Hippocampal formation (tissue), 2 donors: ENCODE measurements around the gene MYH16.
"Not testable (repeated sequence)": the region's sequence is repeated elsewhere in the genome, so short reads cannot be mapped to it uniquely, and the experiment has no call there.

ENCODE experiments used
- DNase-seq, 2 donors: peaks; one replicate each; lab custom pipeline; 2025; lab: John Stamatoyannopoulos, UW

The MYH16 gene

DNA sequence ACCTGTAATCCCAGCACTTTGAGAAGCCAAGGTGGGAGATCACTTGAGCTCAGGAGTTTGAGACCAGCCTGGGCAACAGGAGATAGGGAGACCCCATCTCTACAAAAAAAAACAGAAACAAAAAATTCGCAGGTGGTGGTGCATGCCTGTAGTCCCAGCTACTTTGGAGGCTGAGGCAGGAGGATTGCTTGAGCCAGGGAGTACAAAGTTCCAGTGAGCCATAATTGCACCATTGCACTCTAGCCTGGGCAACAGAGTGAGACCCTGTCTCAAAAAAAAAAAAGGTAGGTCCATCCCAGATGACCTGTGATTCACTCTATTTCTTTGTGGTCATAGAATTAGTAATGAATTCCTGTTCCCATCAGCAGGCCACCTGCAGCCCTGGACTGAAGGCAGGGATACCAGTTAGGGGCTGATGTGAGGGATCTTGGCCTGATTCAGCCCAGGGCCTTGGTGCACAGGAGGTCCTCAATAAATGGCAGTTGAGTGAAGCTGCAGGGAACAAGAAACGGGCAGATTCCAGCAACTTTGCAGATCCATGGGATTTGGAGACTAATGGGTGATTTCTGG is at the start of gene MYH16:
MYH16 (plus strand) TSS at position 364 of the 570 bp plus-strand sequence.
- DNase-seq: no peak

DNA sequence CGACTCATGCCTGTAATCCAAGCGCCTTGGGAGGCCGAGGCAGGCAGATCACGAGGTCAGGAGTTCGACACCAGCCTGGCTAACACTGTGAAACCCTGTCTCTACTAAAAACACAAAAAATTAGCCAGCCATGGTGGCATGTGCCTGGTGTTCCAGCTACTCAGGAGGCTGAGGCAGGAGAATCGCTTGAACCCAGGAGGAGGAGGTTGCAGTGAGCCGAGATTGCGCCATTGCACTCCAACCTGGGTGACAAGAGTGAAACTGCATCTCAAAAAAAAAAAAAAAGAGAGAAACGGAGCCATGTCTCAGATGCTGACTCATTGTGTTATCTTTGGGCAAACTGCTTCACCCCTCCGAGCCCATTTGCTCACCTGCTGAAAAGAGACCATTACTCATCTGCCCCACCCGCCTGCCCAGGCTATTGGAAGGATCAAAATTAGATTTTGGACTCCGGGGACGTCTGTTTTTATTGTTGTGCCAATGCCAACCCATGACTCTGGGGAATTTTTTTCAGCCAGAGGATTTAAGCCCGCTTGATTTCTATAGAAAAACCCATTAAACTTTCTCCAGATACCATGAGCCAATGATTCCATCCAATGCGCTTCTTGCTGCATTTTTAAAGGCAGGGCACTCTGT is 48.3 kb upstream of the MYH16 start:
- DNase-seq: not testable (repeated sequence)

- no peak for DNase-seq
Measured at GRCh38 chr7:99224899-99225265, 47.8 kb upstream of the MYH16 start.

DNA sequence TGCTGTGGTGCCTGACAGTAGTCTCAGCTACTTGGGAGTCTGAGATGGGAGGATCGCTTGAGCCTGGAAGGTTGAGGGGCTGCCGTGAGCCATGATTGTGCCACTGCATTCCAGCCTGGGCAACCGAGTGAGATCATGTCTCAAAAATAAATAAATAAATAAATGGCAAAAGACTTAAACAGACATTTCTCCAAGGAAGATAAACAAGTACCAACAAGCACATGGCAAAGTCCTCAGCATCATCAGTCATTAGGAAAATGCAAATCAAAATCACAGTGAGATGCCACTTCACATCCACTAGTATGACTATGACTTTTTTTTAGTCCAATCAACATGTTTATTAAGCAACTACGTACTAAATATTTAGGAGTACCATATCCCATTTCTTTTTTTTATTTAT is 43.4 kb upstream of the MYH16 start:
- DNase-seq: no peak

DNA sequence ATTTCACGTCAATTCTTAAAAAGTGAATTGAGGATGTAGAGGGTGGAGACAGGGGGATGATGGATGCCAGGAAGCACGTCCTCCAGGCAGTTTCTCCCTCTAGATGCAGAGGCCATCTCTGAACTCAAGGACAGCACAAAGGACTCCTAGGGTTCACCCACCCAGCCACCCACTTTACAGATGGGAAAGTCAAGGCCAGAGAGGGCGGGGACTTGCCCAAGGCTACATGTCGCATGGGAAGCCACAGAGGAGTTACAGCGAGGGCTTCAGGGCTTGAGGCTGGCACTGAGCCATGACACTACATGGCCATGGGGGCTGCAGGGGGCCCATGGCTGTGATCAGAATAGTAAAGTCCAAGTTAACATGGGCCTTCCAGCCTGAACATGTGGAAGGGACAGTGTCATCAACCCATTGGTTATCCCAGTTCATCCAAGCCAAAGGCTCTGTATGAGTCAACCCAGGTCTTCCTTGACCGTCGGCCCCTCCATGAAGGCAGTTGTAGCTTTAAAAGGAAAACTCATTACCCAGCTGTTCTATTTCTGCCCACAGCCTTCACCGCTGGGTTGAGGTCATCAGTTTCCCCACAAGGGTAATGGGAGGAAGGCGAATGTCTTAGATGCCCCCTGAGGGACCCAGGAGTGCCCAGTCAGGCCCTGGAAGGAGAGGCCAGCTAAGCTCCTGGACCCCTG is 40.4 kb upstream of the MYH16 start:
- DNase-seq: no peak

DNA sequence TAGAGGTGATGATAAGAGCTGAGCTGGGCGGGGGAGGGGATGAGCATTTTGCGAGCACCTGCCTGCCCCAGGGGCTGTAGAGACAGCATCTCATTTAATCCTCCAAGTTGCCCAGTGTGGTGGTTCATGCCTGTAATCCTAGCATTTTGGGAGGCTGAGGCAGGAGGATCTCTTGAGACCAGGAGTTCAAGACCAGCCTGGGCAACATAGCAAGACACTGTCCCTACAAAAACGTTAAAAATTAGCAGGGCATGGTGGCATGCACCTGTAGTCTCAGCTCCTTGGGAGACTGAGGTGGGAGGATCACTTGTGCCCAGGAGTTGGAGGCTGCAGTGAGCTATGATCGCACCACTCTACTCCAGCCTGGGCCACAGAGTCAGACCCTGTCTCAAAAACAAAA is 39.7 kb upstream of the MYH16 start:
- not testable (repeated sequence) for DNase-seq

DNA sequence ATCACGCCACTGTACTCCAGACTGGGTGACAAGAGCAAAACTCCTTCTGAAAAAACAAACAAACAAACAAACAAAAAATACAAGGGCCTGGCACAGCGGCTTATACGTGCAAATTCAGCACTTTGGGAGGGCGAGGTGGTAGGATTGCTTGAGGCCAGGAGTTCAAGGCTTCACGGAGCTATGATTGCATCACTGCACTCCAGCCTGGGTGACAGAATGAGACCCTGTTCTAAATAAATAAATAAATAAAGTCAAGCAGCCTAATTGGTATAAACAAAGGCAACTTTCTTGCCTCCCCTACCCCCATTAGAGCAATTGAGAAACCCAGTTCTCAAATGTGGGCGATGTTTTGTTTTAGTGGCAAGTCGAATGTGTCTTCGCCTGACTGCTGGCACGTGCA is 38.5 kb upstream of the MYH16 start:
- no peak for DNase-seq

GRCh38 chr7:99235925-99236324 is 36.7 kb upstream of the MYH16 start:
- DNase-seq: no peak

DNA sequence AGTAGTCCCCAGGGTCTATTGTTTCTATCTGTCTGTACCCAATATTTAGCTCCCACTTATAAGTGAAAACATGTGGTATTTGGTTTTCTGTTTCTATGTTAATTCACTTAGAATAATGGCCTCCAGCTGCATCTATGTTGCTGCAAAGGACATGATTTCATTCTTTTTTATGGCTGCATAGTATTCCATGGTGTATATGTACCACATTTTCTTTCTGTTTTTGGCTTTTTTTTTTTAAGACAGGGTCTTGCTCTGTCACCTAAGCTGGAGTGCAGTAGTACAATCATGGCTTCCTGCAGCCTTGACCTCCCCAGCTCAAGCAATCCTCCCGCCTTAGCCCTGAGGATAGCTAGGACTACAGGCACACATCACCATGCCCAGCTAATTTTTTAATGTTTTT is 34.8 kb upstream of the MYH16 start:
- not testable (repeated sequence) for DNase-seq

DNA sequence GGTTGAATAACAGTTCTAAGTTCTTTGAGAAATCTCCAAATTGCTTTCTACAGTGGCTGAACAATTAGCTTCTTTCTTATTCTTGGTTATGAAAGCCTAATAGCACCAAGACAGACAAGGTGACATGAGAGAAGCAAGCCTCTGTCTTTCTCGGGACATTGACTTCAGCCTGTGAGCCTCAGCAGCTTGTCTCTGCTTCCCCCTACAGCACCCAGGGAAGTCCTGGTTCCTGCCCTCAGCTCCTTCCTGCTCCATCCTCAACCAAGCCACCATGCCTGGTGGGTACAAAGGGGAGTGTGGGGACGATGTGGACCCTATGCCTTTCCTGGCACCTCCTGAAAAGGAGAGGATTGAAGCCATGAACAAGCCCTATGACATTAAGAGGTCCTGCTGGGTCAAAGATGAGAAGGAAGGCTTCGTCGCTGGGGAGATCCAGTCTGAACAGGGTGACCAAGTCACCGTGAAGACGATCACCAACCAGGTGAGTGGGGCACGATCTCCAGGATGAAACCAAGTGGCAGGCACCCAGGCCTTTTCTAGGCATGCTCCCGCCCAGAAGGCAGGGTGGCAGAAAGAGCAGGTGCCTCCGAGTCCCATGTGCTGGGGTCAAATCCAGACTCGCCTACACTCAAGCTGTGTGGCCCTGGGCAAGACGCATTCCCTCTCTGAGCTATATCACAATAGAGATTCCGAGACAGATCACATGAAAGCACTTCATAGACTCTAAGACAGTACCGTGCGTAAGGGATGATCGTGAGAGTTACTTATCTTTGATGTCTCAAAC is 33.9 kb upstream of the MYH16 start:
- DNase-seq: no peak

DNA sequence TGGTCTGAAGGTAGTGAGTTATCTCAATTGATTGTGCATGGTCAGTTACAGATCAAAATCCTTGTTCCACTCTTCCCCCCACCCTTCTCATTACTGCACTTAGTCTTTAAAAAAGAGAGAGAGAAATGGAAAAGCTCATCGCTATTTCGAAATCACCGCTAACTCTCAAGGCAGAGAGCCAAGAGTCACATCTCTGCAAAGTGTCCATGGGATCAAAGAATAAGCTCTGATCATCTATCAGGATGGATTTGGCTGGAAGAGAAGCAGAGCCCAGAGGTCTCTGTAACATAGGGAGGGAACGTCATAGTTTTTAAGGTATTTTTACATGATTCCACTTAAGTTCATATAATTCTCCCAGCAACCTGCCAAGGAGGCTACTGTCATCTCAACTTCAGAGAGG is 30.0 kb upstream of the MYH16 start:
- no peak for DNase-seq

- no peak for DNase-seq
Measured at GRCh38 chr7:99243751-99244337, 28.8 kb upstream of the MYH16 start.

- DNase-seq: no peak
Measured at GRCh38 chr7:99244939-99245338, 27.7 kb upstream of the MYH16 start.

GRCh38 chr7:99248391-99249095 is 24.1 kb upstream of the MYH16 start:
- DNase-seq: no peak

DNA sequence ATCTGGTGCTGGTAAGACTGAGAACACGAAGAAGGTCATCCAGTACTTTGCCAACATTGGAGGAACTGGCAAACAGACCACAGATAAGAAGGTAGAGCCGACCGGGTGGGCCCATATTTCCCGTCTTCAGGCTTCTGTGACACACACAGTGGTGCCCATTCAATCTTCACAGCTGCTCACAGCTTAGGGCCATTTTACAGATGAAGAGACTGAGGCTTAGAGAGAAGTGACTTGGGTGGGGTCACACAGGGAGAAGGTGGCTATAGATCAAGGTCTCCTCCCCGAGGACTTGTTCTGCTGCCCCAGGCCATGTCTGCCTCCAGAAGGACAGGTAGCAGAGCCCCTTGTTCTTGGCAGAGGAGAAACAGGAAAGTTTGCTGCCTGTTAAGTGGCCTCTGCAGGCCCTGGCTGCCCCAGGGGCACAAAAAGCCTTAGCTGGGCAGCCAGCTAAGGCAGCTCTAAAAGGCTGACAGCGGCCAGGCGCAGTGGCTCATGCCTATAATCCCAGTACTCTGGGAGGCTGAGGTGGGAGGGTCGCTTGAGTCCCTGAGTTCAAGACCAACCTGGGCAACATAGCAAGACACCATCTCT is 22.6 kb upstream of the MYH16 start:
- DNase-seq: no peak

GRCh38 chr7:99252166-99252895 is 20.3 kb upstream of the MYH16 start:
- no peak for DNase-seq

DNA sequence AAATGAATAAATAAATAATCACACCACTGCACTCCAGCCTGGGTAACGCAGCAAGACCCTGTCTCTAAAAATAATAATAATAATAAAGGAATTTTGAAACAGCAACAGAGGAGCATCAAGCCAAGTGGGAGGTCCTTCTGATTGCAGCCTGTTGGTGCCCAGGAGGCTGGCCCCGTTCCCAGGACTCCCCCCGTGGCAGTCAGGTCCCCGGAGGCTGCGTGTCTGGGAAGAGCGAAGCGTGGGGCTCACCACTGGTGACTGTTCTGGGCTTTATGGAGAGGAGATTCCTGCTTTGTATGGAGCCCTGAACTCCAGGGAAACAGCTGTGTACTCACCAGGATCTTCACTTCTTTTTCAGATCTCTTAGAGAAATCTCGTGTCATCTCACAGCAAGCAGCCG is 19.3 kb upstream of the MYH16 start:
- DNase-seq: no peak

- no peak for DNase-seq
Measured at GRCh38 chr7:99254390-99254789, 18.2 kb upstream of the MYH16 start.

DNA sequence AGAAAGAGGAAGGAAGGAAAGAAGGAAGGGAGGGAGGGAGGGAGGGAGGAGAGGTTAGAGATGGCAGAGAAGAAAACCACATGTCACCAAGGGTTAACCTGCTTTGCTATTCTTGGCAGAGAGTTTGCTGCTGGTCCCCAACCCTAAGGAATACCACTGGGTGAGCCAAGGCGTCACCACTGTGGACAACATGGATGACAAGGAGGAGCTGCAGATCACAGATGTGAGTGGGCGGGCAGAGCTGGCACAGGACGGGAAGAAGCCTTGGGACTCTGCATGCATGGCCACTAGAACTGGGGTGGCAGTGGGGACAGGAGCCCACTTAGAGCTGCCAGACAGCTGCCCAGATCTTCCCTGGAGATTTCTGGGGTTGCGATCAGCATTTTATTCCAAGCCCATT is 17.2 kb upstream of the MYH16 start:
- DNase-seq: no peak

GRCh38 chr7:99257065-99257464 is 15.6 kb upstream of the MYH16 start:
- DNase-seq: no peak

DNA sequence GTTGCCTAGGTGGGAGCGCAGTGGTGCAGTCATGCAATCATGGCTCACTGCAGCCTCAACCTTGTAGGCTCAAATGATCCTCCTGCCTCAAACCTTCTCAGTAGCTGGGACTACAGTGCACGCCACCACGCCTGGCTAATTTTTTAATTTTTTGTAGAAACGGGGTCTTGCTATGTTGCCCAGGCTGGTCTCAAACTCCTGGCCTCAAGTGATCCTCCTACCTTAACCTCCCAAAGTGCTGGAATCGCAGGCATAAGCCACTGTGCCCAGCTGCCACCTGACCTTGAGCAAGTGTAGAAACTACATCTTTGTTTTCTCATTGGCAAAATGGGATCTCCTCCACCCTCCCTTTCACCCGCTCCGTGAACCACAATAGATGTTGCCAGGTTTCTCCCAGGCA is 15.0 kb upstream of the MYH16 start:
- no peak for DNase-seq
